HG03571 (cell line): Measurements from ENCODE around the gene EPB41.
"Not testable (repeated sequence)": the region's sequence is repeated elsewhere in the genome, so short reads cannot be mapped to it uniquely, and the experiment has no call there.

Experiments used
- ATAC-seq: cut with Tn5 transposase; IDR thresholded peaks from one replicate; pipeline ENCODE4 v1.9.1; 2021; ENCODE audit not compliant: unreplicated experiment

EPB41 gene

GRCh38 chr1:28914228-28915030 lies at the start of gene EPB41:
Gene EPB41, plus strand, starts transcription at chr1:28914569. Its CDS starts 72,869 bp downstream, at chr1:28987438.
- peak; percentile 80 for ATAC-seq

GRCh38 chr1:28864695-28865094 lies 49.7 kb upstream of the EPB41 start:
- no peak for ATAC-seq

- ATAC-seq = no peak
Observed at GRCh38 chr1:28865997-28866650, 48.2 kb upstream of the EPB41 start.

- ATAC-seq = no peak
Observed at GRCh38 chr1:28867850-28868249, 46.5 kb upstream of the EPB41 start.

DNA sequence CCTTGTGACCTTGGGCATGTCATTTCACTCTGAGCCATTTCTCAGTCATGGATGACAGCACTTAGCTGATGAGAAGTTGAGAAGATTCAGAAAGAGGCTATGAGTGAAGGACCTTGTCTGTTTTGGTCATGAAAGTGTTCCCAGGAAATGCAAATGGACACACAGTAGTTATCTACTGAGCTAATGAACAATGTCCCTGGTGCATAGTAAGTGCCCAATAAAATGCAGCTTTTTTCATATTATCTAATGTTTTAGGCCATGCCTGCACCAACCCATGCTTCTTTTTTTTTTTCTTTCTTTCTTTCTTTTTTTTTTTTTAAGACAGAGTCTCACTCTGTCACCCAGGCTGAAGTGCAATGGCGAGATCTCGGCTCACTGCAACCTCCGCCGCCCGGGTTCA lies 44.4 kb upstream of the EPB41 start:
- ATAC-seq = no peak

DNA sequence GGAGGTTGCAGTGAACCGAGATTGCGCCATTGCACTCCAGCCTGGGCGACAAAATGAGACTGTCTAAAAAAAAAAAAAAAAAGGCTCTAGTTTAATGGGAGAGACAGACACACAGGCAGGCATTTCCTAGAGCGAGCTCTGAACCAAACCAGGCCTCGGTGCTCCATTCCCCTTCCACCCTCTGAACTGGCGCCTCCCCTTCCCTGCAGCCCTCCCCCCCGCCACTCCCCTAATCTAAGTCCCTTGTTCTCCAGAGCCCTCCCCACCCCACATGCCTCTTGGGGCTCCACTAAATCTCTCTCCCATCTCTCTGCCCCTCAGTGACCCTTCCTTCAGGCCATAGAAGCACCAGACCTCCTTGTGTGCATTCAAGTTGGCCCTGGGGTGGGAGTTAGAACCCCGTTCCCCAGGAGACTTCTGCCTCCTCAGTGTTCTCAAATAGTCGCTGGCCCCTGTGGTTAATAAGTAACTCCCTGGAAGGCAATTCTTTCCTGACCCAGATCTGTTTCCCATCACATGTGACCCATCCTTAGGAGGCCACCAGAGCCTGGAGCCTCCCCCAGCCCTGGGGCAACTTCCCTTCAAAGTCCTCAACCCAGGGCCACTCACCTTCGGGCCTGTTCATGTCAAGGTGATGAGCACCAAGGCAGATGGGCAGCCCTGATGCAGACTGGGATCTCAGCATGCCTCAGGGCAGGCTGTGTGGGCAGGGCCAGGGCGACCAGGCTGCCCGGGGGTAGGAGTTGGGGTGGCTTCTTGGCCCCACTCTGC lies 42.6 kb upstream of the EPB41 start:
- no peak for ATAC-seq

- not testable (repeated sequence) for ATAC-seq
Observed at GRCh38 chr1:28875134-28875533, 39.2 kb upstream of the EPB41 start.

GRCh38 chr1:28877132-28877781 lies 37.1 kb upstream of the EPB41 start:
- ATAC-seq = no peak

- ATAC-seq = no peak
Observed at GRCh38 chr1:28878796-28879195, 35.6 kb upstream of the EPB41 start.

DNA sequence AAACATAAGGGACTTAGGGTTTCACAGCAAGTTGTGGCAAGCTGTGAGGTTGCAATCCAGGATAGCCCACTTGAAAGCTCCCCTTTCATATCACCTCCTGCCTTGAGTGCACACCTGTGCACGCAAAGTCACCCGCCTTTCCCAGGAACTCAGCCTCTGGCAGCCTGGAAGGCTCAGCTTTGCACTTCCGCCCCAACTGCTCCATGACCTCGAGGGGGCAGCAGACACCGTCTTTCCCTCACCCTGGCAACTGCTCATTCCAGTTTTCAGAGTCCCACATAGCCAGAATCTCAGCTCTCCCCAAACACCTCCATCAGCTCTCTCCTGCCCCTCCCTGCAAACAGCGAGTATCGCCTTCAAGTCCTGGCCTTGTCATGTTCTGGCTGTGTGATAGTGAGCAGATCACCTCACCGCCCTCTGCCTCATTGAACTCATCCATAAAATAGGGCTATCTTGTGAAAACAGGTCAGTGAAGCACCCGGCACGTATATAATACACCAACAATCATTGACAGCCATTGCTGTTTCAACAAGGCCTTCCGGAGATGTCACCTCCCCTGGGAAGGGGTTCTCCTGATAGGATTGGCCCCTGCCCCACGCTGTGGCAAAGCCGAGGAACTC lies 32.2 kb upstream of the EPB41 start:
- ATAC-seq = no peak

DNA sequence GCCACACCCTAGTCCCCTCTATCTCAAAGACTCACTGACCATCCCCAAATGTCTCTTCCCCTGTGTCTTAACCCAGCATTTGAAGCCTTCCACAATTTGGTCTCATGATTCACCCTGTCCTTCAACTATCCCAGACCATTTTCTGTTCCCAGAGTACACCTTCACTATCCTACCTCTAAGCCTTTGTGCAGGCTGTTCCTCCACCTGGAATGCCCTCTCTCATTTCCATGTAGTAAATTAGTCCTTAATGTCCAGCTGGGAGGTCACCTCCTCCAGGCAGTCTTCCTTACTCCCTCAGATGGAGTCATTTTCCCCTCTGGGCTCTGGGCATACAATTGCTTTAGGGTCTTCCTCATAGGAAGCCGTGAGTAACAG lies 31.1 kb upstream of the EPB41 start:
- no peak for ATAC-seq

DNA sequence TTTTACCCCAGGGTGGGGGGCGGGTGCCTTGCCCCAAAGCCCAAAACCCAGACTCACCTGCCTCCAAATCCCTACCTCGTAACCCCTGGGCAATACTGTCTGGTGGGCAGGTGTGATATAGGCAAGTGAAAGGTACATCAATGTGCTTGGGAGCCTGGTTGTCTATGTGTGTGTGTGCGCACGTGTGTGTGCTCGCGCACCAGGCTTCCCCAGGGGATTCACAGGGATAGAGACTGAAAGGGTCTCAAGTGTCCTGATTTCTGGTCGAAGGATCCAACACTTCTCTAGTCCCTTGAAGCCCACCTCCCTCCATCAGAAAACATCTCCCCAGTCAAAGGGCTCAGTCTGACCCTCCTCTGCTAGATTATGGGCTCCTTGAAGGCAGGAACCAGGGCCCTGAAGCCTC lies 28.9 kb upstream of the EPB41 start:
- no peak for ATAC-seq

DNA sequence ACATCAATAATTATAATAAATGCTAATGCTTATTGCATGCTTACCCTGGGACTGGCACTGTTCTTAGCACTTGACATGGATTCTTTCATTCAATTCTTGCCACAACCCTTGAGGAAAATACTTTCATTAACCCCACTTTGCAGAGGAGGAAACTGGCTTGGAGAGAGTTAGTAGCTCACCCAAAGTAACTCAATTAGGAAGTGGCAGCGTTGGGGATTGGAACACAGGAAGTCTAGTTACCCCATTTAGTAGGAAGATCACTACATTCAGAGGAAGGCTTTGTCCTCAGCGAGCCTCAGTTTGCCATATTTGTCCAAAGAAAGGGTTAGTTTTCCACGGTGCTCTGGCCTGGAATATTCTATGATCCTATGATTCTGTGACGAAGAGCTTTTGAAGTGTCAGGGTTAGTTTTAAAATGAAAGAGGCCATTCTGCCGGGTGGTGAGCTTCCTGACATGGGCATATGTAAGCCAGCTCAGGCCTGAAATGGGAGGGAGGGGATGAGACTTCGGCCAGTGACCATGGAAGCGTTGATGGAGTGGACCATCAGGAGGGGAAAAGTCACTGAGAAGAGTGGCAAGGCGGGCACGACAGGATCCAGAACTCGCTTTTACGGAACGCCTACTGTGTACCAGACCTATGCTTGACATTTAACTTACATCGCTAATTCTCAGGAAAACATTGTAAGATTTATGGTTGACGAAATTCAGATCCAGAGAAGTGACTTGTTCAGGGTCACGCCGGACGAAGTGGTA lies 28.2 kb upstream of the EPB41 start:
- ATAC-seq = no peak

GRCh38 chr1:28886731-28887418 lies 27.5 kb upstream of the EPB41 start:
- no peak for ATAC-seq

- ATAC-seq = no peak
Observed at GRCh38 chr1:28887419-28887834, 26.9 kb upstream of the EPB41 start.

DNA sequence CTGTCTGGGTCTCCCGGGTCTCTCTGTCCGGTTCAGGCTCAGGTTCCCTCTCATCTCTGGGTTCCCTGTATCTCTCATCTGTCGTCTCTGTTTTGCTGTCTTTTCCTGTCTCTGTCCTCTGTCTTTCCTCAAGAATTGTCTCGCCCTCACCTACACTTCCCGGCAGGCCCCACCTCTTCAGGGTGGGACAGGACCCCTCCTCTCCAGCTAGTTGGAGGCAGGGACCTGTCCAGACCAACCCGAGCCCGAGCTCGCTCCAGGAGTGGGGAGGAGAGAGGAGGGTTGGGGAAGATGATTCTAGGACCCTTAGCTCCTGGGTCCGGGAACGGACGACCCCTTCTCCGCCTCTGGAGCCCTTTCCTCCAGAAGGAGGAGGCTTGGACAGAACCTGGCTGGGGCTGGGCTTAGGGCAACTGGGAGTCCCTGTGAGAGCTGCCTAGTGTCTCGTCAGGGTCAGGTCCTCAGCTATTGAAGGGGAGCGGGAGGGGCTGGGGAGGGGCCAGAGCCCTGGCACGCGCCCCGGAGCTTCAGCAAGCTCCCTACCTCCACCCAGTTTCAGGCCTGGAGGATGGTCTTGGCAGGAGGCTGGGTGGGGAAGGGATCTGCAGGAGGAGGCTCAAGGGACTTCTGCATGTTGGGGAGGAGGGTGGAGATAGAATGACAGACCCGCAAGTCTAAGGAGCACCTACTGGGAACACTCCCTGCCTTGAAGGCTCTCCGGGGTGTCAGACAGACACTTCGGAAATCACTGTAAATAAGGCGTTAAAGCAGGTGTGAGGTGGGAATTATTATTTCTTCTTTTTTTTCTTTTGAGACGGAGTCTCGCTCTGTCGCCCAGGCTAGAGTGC lies 26.3 kb upstream of the EPB41 start:
- ATAC-seq = no peak

GRCh38 chr1:28888915-28889314 lies 25.5 kb upstream of the EPB41 start:
- ATAC-seq = no peak

GRCh38 chr1:28889357-28889756 lies 25.0 kb upstream of the EPB41 start:
- ATAC-seq = no peak

DNA sequence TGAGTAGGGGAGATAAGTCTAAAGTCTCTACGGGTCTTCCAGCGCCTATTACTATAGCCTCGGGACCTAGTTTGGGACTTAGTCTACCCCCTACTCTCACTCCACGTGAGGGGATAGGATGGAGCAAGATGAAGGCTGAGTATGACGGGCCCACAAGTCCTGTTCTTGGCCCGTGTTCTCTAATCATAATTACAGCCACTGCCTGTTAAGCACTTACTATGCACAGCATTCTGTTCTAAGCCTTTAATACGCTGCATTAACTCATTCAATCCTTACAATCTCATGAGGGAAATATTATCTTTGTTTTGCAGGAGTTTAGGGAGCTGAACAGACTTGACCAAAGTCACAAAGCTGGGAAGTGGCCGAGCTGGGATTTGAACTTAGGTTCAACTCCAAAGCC lies 23.9 kb upstream of the EPB41 start:
- no peak for ATAC-seq
